Measurements from ENCODE around the gene HOTAIR.

Gene HOTAIR

DNA sequence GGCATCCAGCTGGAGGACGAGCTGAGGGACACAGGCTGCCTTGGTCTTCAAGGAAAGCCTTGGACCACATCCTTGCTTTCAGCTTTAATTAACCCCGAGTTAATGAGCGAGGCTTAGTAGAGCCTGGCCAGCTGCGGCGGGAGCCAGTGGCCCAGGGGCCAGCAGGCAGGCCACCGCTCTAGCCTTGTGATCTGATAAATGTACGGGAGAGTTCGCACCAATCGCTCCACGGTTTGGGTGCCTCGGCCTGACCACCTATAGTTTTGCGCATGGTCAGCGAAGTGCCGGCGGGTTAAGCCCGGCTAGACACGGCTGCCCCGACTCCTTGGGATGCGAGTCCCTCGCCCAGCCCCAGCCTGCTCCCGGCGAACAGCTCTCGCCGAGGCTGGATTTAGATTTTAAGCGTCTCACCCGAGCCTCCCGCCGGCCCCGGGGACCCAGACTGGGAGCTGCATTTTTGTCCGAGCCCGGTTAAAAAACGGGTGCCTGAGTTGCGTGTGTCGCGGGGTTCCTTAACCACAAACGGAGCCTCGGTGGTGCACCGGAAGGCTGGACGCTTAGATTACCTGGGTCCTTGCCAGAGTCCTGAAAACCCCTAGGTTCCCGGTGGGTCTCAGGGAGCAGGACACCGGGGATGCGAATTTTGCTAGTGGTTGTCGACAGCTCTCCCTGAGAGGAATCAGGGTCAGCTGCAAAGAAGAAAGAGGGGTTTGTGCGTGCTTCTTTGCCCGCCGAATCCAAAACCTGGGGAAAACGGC is 23.0 kb downstream of the HOTAIR start:
- Mint-ChIP-seq H3K9me3 (no peaks in the 10 kb centered on the region), H3K27ac (no peak overlapping the region), H3K4me1 (peaks cover 6% of the 10 kb centered on the region), H3K36me3 (ENCODE audit: low read depth) (no peaks in the 10 kb centered on the region), H3K27me3 (ENCODE audit: low read depth) (peaks cover 100% of the 10 kb centered on the region), H3K4me3 (no peak overlapping the region)
- TF ChIP-seq CTCF (IDR thresholded peaks at IDR 0.05; ENCODE audit: unreplicated experiment in 3 of 3), result no peak

DNA sequence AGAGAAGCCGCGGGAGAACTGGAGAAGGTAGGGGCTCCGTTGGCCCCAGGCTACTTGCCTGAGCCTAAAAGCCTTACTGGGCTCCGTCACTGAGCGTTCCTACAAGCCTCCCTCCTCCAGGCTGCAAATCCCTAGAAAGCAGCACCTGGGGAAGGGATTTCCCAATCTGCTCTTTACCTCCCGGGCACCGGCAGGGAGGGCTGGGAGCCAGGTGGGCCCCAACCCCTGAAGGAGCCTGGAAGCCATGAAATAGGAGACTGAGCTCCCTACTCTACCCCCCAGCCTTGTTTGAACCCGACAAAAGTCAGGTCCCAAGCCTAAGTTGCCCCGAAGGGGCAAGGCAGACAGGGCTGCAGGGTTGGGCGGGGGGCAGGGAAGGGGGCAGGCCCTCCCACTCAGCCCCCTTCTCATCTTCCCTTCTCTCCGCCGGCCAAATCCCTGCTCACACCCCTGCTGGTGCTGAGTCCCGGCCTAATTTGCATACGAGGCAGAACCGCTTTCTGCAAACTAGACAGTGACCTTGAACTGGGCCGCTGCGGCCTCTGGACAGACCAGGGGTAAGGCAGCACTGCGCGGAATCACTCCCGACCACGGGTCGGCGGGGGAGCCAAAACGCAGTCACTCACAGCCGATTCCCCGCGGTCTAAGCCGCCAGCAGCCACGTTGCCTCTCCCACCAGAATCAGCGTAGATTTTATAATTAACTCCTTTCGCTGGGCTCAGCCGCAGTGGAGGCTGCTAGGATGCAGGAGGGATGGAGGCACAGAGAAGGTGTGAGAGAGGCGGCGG is 23.8 kb downstream of the HOTAIR start:
- Mint-ChIP-seq H3K9me3 (no peaks in the 10 kb centered on the region), H3K27me3 (ENCODE audit: low read depth) (peaks cover 100% of the 10 kb centered on the region), H3K4me1 (peaks cover 6% of the 10 kb centered on the region), H3K36me3 (ENCODE audit: low read depth) (no peaks in the 10 kb centered on the region), H3K27ac (no peak overlapping the region), H3K4me3 (peak overlapping the region in 1 of 3 experiments; percentile 23)
- no peak for TF ChIP-seq CTCF (IDR thresholded peaks at IDR 0.05; ENCODE audit: unreplicated experiment in 3 of 3)

- Mint-ChIP-seq H3K27me3 (ENCODE audit: low read depth) (peaks cover 100% of the 10 kb centered on the region), H3K9me3 (no peaks in the 10 kb centered on the region), H3K36me3 (ENCODE audit: low read depth) (no peaks in the 10 kb centered on the region), H3K27ac (no peak overlapping the region), H3K4me3 (no peak overlapping the region), H3K4me1 (peaks cover 6% of the 10 kb centered on the region)
- TF ChIP-seq CTCF (IDR thresholded peaks at IDR 0.05; ENCODE audit: unreplicated experiment in 3 of 3), result no peak
Observed at GRCh38 chr12:53950437-53950773, 24.3 kb downstream of the HOTAIR start.

DNA sequence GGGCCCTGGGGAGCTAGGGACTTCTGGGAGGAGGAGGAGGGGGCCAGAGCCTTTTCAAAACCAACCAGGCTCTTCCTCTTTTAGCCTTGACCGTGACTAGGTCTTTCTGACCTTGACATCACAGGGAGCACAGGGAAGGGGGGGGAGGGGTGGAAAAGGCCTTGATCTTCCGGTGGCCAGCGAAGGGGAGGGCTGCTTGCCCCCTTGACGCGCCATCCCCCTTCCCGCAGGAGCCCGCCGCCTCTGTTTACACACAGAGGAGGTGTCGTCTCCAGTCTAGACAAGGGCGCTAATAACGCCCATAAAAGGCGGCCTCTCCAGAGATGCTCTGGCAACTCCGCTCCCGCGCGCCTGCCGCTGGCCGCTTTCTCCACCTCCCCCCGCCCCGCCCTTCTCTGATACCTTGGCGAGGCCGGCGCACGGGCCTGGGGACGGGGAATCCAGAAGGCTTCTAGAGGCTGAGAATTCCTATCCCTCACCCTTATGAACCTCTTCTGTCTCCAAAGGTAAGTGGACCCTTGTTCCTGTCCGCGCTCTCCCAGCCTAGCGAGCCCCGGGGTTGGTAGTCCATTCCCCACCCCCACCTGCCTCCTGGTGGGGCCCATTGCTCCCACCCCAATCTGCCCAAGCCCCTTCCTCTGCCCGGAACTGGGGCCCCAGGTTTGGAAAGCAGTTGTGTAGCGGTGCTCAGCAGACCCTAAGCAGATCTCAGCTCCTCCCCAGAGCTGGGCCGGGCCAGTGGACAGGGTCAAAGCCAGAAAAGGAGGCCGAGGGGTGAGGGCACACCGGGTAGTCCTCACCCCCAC is 24.9 kb downstream of the HOTAIR start:
- Mint-ChIP-seq H3K4me3 (no peak overlapping the region), H3K4me1 (peaks cover 6% of the 10 kb centered on the region), H3K9me3 (no peaks in the 10 kb centered on the region), H3K27me3 (ENCODE audit: low read depth) (peaks cover 100% of the 10 kb centered on the region), H3K27ac (no peak overlapping the region), H3K36me3 (ENCODE audit: low read depth) (no peaks in the 10 kb centered on the region)
- TF ChIP-seq CTCF (IDR thresholded peaks at IDR 0.05; ENCODE audit: unreplicated experiment in 3 of 3), result no peak

- Mint-ChIP-seq H3K27ac (no peak overlapping the region), H3K9me3 (peaks cover under 1% of the 10 kb centered on the region), H3K4me3 (no peak overlapping the region), H3K4me1 (peaks cover 6% of the 10 kb centered on the region), H3K27me3 (ENCODE audit: low read depth) (peaks cover 100% of the 10 kb centered on the region), H3K36me3 (ENCODE audit: low read depth) (no peaks in the 10 kb centered on the region)
- no peak for TF ChIP-seq CTCF (IDR thresholded peaks at IDR 0.05; ENCODE audit: unreplicated experiment in 3 of 3)
Observed at GRCh38 chr12:53948650-53949593, 25.8 kb downstream of the HOTAIR start.
